Activated CD4-positive, alpha-beta memory T cell treated with anti-CD3 and anti-CD28 coated beads for 36 hours (primary cell): ENCODE results near the gene DHRS2. TPM values are rescaled to one million over a fixed set of nuclear protein-coding genes. Genes with fewer than 3 reads are reported as not detected.
"Not testable (repeated sequence)": the region's sequence is repeated elsewhere in the genome, so short reads cannot be mapped to it uniquely, and the experiment has no call there.

ENCODE experiments used
- CTCF ChIA-PET: fragments of 350-600 bp; sonication (Branson Sonifier 250); formaldehyde crosslinking; loops from one replicate; lab custom pipeline; 2021; ENCODE audit warnings: antibody characterized with exemption, inconsistent platforms; lab: Charles Lee
- POLR2A ChIA-PET: fragments of 350-600 bp; sonication (Branson Sonifier 250); formaldehyde crosslinking; loops from one replicate; lab custom pipeline; 2021; ENCODE audit warnings: antibody characterized with exemption; lab: Charles Lee
- DNase-seq: peaks from one replicate; pipeline ENCODE4 v3.0.0-alpha.2; 2020
- H3K27ac Mint-ChIP-seq: one replicate; pipeline ENCODE4 v1.8.0; 2021; ENCODE audit warnings: mixed read lengths
- H3K27me3 Mint-ChIP-seq: one replicate; pipeline ENCODE4 v1.8.0; 2021; ENCODE audit warnings: mixed read lengths
- H3K36me3 Mint-ChIP-seq: one replicate; pipeline ENCODE4 v1.8.0; 2021; ENCODE audit warnings: mixed read lengths
- H3K4me1 Mint-ChIP-seq: one replicate; pipeline ENCODE4 v1.8.0; 2021; ENCODE audit warnings: low read depth, mixed read lengths
- H3K4me3 Mint-ChIP-seq: one replicate; pipeline ENCODE4 v1.8.0; 2021; ENCODE audit warnings: mild to moderate bottlenecking, mixed read lengths
- H3K9me3 Mint-ChIP-seq: one replicate; pipeline ENCODE4 v1.8.0; 2021; ENCODE audit warnings: mixed read lengths
- intact Hi-C: fragments of 100-400 bp; cut with micrococcal nuclease; formaldehyde crosslinking; loops from one replicate; pipeline ENCODE4 v1.15.1; 2023
- total RNA-seq, 2 experiments: library from RNA; stranded (reverse); gene quantifications; one replicate each; pipeline ENCODE4 v1.2.3, GENCODE V29; 2021

DHRS2 gene
- total RNA-seq, 2 experiments from 2014 or later, result 2.5 to 2.6 TPM

DNA sequence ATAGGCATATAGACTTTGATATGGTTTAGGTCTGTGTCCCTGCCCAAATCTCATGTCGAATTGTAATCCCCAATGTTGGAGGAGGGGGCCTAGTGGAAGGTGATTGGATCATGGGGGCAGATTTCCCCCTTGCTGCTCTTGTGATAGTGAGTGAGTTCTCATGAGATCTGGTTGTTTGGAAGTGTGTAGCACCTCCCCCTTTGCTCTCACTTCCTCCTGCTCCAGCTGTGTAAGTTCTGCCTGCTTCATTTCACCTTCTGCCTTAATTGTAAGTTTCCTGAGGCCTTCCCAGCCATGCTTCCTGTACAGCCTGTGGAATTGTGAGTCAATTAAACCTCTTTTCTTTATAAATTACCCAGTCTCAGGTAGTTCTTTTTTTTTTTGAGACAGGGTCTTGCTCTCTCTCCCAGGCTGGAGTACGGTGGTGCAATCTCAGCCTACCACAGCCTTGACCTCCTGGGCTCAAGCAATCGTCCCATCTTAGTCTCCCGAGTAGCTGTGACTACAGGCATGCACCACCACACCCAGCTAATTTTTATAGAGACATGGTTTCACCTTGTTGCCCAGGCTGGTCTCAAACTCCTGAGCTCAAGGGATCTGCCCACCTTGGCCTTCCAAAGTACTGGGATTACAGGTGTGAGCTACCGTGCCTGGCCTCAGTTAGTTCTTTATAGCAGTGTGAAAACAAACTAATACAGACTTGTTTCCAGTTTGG is 1.3 kb upstream of the DHRS2 start:
- H3K4me1 Mint-ChIP-seq, POLR2A ChIA-PET, H3K36me3 Mint-ChIP-seq, H3K4me3 Mint-ChIP-seq, intact Hi-C loops, H3K27ac Mint-ChIP-seq, DNase-seq, H3K9me3 Mint-ChIP-seq, H3K27me3 Mint-ChIP-seq: not testable (repeated sequence)
- CTCF ChIA-PET, result interaction anchor here (0.6 to 6.5 kb wide), 3 partner anchors 22 to 199 kb away, joined by 3 to 103 read pairs (median 72); no protein-coding TSS in a partner anchor

DNA sequence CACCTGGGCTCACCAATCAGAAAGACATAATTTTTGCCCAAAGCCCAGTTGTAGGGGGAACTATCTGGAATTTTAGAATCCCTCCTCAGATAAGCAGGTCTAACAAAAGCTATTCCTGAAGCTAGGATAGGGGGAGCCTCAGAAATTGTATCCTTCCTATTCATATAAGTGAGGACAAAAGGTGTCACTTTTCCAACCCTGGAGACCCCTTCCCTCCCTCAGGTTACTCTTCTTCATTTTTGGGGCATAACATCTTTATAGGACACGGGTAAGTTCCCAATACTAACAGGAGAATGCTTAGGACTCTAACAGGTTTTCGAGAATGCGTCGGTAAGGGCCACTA is 1.1 kb downstream of the DHRS2 start:
- H3K27ac Mint-ChIP-seq, H3K9me3 Mint-ChIP-seq, DNase-seq, H3K4me3 Mint-ChIP-seq, POLR2A ChIA-PET, H3K4me1 Mint-ChIP-seq, H3K27me3 Mint-ChIP-seq, intact Hi-C loops, H3K36me3 Mint-ChIP-seq: not testable (repeated sequence)
- CTCF ChIA-PET, result interaction anchor here (0.6 kb wide), 1 partner anchor 497 kb away, joined by 3 read pairs; no protein-coding TSS in a partner anchor

DNA sequence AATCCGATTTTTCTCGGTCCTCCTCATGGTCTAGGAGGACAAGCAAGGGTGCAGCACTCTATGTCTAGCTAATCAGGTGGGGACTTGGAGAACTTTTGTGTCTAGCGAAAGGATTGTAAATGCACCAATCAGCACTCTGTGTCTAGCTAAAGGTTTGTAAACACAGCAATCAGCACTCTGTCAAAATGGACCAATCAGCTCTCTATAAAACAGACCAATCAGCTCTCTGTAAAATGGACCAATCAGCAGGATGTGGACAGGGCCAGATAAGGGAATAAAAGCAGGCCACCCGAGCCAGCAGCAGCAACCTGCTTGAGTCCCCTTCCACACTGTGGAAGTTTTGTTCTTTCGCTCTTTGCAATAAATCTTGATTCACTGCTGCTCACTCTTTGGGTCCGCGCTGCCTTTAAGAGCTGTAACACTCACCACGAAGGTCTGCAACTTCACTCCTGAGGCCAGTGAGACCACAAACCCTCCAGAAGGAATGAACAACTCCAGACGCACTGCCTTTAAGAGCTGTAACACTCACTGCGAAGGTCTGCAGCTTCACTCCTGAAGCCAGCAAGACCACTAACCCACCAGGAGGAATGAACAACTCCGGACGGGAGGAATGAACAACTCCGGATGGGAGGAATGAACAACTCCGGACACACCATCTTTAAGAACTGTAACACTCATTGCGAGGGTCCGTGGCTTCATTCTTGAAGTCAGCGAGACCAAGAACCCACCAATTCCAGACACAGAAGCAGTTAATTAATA is 1.7 kb downstream of the DHRS2 start:
- DNase-seq, H3K4me1 Mint-ChIP-seq, H3K36me3 Mint-ChIP-seq, H3K27me3 Mint-ChIP-seq, H3K4me3 Mint-ChIP-seq, H3K27ac Mint-ChIP-seq, H3K9me3 Mint-ChIP-seq, intact Hi-C loops, POLR2A ChIA-PET: not testable (repeated sequence)
- CTCF ChIA-PET, result interaction anchor here (0.6 kb wide), 1 partner anchor 496 kb away, joined by 3 read pairs; no protein-coding TSS in a partner anchor

DNA sequence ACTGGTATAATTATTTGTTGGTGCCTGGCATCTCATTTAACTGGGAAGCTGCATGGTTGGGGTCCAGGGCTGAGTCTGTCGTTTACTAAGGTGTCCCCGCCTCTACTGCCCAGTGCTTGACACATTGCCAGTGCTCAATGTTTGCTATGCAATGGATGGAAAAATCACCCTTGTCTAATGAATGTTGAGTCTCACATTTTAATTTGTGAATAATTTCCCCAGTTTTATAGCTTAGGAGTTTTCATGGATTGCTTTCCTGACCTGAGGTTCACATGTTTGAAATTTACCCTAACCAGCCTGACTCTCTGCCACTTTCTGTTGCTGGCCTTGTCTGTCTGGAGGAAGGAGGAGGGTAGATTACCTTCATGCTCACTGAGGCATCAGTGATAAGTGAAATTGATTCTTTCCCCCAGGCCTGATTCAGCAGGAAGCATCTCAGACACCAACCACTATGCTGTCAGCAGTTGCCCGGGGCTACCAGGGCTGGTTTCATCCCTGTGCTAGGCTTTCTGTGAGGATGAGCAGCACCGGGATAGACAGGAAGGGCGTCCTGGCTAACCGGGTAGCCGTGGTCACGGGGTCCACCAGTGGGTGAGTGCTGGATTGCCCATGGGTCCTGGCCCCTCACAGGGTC is 2.4 kb downstream of the DHRS2 start:
- no peaks in the 10 kb centered on the region for H3K27me3 Mint-ChIP-seq
- POLR2A ChIA-PET, result no interaction called here
- no peaks in the 10 kb centered on the region for H3K4me1 Mint-ChIP-seq
- no peak overlapping the region for H3K4me3 Mint-ChIP-seq
- peaks cover 2% of the 10 kb centered on the region for H3K9me3 Mint-ChIP-seq
- no peak overlapping the region for H3K27ac Mint-ChIP-seq
- CTCF ChIA-PET, result no interaction called here
- H3K36me3 Mint-ChIP-seq, result no peaks in the 10 kb centered on the region
- intact Hi-C loops, result no loop called here
- no peak for DNase-seq

DNA sequence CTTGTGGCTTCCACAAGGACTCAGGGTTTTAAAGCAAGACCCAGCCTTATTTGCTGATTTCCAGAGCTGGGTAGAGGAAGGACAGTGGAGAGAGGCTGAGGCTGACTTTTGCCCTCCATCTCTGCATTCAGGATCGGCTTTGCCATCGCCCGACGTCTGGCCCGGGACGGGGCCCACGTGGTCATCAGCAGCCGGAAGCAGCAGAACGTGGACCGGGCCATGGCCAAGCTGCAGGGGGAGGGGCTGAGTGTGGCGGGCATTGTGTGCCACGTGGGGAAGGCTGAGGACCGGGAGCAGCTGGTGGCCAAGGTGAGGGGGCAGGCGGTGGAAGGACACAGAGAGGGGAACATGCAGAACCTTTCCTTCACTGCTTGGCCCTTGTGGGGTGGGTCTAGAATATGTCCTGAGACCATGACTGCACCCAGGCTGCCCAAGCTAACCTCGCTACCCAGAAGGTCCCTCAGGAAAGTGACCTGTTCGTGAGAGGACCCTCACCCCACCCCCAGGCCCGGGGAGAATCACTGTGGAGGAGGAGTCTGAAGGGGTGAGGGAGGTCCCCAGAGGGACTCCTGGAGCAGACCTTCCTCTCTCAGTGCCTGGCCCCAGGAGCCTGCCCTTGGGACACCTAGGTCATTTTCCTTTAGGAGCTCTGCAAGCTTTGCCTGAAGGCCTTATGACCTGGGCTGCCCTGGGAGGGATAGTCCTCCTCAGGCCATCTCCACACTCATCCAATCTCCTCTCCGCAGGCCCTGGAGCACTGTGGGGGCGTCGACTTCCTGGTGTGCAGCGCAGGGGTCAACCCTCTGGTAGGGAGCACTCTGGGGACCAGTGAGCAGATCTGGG is 3.1 kb downstream of the DHRS2 start:
- Mint-ChIP-seq H3K4me1 (no peaks in the 10 kb centered on the region), H3K27me3 (no peaks in the 10 kb centered on the region), H3K36me3 (no peaks in the 10 kb centered on the region), H3K27ac (no peak overlapping the region), H3K4me3 (no peak overlapping the region), H3K9me3 (peaks cover 2% of the 10 kb centered on the region)
- intact Hi-C loops, result no loop called here
- no peak for DNase-seq
- ChIA-PET POLR2A (no interaction called here), CTCF (no interaction called here)

DNA sequence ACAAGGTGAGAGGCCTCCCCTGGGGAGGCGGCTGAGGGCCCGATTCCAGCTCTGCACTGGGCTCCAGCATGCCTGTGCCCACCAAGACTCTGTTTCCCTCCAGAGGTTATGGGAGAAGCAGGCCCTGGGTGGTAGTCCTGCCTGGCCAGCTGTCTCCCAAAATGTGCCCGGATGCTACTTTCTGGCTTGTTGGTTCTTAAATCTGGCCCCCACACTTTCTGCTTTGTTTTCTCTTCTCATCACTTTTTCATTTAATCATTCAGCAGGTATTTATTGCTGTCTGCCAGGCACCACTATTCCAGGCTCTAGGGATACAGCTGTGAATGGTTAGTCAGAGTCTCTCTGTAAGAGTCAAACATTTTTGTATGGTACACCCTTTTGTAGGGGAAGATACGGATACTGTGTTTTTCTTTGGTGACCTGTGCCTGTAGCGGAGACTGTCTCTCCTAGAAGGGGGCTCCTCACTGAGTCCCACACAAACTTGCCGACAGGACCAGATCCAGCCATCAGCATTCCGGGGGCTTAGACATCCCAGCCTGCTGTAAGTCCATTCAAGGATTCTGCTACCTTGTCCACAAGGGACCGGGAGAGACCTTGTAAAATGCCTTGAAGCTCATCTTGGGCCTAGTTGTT is 3.8 kb downstream of the DHRS2 start:
- peaks cover 2% of the 10 kb centered on the region for H3K9me3 Mint-ChIP-seq
- no peaks in the 10 kb centered on the region for H3K36me3 Mint-ChIP-seq
- H3K4me1 Mint-ChIP-seq, result no peaks in the 10 kb centered on the region
- intact Hi-C loops, result no loop called here
- ChIA-PET CTCF (interaction anchor here (2.5 kb wide), 1 partner anchor 8 kb away, joined by 21 read pairs; no protein-coding TSS in a partner anchor), POLR2A (no interaction called here)
- no peak overlapping the region for H3K4me3 Mint-ChIP-seq
- H3K27me3 Mint-ChIP-seq, result no peaks in the 10 kb centered on the region
- no peak for DNase-seq
- no peak overlapping the region for H3K27ac Mint-ChIP-seq

DNA sequence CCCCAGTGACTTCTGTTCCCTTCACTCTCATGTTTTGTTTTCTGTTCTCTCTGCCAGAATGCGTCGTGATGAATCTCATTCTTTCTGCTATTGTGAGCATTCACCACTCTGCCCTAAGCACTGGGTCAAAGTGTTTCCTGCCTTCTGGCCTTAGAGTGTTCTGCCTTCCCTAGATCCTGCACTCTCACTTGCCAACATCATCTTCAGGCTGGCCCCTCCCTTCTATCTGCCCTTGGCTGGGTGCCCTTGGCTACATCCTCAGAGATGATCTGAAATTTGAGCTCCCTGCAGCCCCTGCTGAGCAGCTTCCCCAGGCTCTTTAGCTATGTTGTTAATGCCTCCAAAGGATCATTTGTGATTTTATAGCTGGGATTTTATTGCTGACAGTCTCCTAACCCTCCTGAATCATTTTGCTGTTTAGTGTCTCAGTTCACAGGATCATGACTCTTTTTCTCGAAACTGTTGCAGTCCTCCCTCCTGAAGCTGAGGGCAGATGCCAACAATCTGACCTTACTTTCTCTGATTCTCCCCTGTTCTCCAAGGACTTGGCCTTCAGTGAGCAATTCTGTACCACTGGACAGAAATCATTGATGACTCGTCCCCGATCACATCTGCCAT is 4.5 kb downstream of the DHRS2 start:
- peaks cover 2% of the 10 kb centered on the region for H3K9me3 Mint-ChIP-seq
- CTCF ChIA-PET, result interaction anchor here (2.5 kb wide), 1 partner anchor 8 kb away, joined by 21 read pairs; no protein-coding TSS in a partner anchor
- intact Hi-C loops, result no loop called here
- H3K36me3 Mint-ChIP-seq, result no peaks in the 10 kb centered on the region
- H3K4me3 Mint-ChIP-seq, result no peak overlapping the region
- H3K27me3 Mint-ChIP-seq, result no peaks in the 10 kb centered on the region
- no peak overlapping the region for H3K27ac Mint-ChIP-seq
- no peak for DNase-seq
- H3K4me1 Mint-ChIP-seq, result no peaks in the 10 kb centered on the region
- POLR2A ChIA-PET, result no interaction called here

DNA sequence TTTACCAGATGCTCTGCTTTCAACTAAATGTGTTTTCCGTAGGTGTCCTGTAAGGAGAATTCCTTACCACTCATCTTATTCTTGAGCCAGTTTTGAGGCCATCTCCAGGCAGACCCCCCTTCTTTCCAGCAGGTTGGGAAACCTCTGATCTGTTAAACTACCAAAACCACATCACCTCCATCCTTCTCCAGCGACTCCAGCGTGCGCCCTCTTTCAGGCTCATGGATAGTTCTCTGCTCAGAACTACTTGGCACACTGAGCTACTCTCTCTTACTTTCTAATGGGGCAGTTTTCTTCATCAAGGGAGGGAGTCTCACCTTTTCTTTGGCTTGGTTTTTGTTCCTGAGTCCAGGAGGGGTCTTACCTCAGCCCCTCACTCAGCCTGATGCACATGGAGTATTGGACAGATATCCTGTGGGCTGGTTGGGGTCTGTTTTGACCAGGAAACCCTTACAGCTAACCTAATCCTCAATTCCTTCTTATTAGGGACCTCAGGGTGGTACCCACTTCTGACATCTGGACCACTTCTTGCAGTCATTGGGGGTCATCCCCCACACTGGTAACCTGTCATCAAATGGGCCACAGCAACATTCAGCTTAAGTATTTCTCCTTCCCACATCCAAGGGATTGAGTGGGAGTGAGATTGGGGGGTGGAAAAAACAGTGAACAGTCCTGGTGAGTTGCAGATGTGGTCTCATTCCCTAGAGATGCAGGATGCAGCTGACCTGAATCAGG is 5.2 kb downstream of the DHRS2 start:
- ChIA-PET CTCF (interaction anchor here (2.5 kb wide), 1 partner anchor 9 kb away, joined by 21 read pairs; no protein-coding TSS in a partner anchor), POLR2A (no interaction called here)
- intact Hi-C loops, result no loop called here
- no peak overlapping the region for H3K27ac Mint-ChIP-seq
- no peak overlapping the region for H3K4me3 Mint-ChIP-seq
- H3K27me3 Mint-ChIP-seq, result no peaks in the 10 kb centered on the region
- H3K36me3 Mint-ChIP-seq, result no peaks in the 10 kb centered on the region
- peaks cover 1% of the 10 kb centered on the region for H3K9me3 Mint-ChIP-seq
- H3K4me1 Mint-ChIP-seq, result no peaks in the 10 kb centered on the region
- no peak for DNase-seq

DNA sequence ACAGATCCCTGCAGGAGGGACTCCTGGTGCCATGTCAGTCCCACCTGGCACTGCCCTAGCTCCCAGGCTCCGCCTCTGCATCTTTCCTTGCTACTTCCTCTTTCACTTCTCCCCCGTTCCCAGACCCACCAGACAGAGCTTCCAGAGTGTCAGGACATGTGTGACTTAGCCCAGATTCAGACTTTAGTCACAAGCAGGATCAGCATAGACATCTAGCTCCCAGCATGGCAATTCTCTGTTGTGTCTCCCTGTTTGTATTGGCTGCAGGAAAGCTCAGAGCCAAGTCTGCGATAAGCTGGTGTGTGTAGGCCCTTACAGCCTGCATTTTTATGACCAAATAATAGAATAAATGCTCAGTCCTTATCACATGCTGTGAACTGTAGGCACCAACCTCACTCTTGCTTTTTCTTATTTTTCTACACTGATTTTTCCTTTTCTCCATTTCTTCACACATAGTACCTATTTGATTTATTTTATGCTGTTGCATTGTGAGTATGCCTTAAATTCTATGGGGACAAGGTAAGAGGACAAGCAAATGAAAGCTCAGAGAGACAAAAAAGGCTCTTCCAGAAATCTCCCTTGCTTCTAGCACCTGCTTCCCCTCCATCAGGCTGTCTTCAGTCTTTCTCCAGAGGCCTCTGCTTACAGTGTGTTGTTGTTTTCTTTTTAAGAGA is 5.9 kb downstream of the DHRS2 start:
- no peaks in the 10 kb centered on the region for H3K4me1 Mint-ChIP-seq
- no peaks in the 10 kb centered on the region for H3K9me3 Mint-ChIP-seq
- POLR2A ChIA-PET, result no interaction called here
- CTCF ChIA-PET, result interaction anchor here (2.5 kb wide), 1 partner anchor 10 kb away, joined by 21 read pairs; no protein-coding TSS in a partner anchor
- no peak overlapping the region for H3K27ac Mint-ChIP-seq
- H3K36me3 Mint-ChIP-seq, result no peaks in the 10 kb centered on the region
- intact Hi-C loops, result no loop called here
- no peak for DNase-seq
- H3K27me3 Mint-ChIP-seq, result no peaks in the 10 kb centered on the region
- H3K4me3 Mint-ChIP-seq, result no peak overlapping the region

DNA sequence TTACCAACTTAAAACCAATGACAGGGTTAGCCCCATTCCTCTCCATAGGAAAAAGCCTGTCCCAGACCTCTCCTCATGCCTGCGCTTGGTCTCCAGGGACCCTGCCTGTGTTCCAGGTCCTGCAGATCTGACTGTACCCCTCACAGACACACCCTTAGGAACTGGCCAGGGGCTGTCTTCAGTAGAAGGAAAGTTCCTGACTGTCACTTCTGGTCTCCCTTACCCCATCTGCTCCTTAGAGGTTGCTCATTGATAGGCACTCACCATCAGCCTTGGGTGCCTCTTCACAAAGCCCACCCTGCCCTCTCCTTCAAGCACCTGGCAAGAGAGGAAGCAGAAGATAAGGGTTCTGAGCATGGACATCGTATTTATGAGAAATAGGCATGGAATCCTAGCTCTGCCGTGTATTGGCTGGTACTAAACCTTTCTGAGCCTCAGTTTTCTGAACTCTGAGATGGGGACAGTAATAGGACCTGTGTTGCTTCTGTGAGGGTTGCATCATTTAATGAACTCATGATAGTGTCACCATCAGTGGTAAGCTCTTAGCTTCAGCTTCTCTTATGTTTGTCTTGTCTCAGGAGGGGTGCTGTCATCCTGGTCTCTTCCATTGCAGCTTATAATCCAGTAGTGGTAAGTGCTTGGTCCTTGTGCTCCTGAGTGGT is 7.5 kb downstream of the DHRS2 start:
- Mint-ChIP-seq H3K4me1 (no peaks in the 10 kb centered on the region), H3K36me3 (no peaks in the 10 kb centered on the region), H3K4me3 (no peak overlapping the region), H3K27me3 (no peaks in the 10 kb centered on the region), H3K27ac (no peak overlapping the region), H3K9me3 (no peaks in the 10 kb centered on the region)
- ChIA-PET CTCF (interaction anchor here (0.6 kb wide), 1 partner anchor 12 kb away, joined by 3 read pairs; no protein-coding TSS in a partner anchor), POLR2A (no interaction called here)
- intact Hi-C loops, result no loop called here
- no peak for DNase-seq
